GM18526 (cell line): ENCODE data around the gene LACRT.

ENCODE experiments used
- POLR2A ChIP-seq: IDR thresholded peaks from 3 replicates; pipeline ENCODE4 v1.6.1; 2011; ENCODE audit not compliant: insufficient read length; ENCODE audit errors: extremely low read depth

LACRT gene

DNA sequence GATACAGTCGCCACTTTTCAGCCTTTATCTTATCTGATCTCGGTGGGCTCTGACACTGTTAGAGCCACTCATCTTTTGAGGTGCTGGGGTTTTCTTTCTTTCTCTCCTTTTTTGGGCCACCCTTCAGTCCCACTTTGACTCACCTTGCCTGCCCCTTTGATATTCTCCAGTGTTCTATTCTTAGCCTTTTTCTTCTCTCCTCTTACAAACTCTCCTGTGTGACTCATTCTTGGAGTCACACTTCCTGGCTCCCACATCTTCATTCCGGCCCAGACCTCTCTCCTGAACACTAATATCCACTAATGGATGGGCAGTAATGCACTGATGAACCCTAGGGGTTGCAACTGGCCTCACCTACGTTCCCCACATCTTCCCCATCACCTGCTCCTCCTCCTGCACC lies 15.7 kb upstream of the LACRT start:
- TF ChIP-seq POLR2A, result no peak

DNA sequence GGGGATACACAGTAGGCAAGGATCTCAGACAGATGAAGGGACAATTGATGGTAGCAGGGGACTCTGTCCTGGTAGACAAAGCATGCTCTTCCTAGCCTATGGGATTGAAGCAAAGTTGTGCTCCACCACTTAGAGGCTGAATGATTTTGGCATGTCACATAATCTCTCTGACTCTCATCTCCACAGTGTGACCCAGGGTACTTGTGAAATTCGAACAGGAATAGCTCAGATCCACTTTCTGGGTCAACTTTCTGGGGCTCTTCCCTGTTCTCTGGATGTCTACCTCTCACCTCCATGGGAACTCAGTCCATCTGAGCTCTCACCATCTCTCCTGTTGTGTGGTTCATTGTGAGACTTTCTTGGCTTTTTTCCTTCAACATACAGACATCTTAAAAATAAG lies 15.1 kb upstream of the LACRT start:
- TF ChIP-seq POLR2A, result no peak

DNA sequence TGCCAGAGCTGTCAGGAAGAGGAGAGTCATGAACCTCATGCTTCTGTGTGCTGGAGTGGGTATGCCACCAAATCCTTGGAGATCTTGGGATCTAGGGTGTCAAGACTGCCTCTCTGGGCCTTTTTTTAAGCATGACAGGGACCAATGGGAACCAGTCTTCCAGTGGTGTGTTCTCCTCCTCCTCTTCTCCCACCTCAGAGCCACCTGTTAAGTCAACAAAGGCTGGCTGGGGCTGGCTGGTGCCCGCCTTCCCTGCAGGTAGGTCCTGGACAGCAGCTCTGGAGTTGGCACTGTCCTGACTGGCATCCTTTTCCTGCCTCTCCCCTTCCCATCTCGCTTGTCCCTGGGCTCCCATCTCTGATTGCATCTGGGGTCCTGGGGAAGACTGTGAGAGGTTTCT lies 13.6 kb upstream of the LACRT start, which contains the start of gene DCD:
TSS of gene DCD (minus strand) at position 101 of the 400 bp plus-strand sequence. CDS start at position 39, 62 bp downstream.
- TF ChIP-seq POLR2A, result no peak

DNA sequence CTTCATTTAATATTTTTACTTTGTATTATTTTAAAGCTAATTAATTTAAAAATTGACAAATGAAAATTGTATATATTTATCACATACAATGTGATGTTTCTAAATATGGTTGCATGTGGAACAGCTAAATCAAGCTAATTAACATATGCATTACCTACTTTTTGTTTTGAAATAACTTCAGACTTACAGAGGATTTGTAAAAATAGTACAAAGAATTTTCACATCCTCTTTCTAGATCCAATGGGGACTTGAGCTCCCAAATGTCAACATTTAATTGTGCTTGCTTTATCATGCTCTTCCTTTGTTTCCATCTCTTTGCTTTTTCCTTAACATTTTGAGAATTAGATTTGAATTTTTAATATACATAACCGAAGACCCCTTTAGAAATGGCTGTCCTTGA lies 6.9 kb upstream of the LACRT start:
- no peak for TF ChIP-seq POLR2A

DNA sequence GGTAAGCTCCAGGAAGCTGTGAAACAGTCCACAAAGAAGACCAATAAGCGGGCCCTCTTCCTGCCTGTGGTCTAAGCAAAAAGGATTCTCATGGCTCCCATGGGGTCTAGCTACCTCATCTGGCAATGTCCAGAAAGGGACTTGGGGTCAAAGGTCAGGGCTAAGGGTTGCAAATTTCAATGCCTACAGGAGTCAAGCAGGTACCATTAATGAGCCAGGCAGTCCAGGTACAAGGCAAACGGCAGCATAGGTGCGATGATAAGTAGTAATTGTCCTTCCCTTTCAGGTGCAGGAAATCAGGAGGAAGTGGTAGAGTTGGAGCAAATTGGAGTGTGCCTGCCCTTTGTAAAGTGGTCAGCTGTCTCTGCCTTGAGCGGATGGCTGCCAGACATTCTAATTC lies 6.4 kb upstream of the LACRT start:
- no peak for TF ChIP-seq POLR2A

DNA sequence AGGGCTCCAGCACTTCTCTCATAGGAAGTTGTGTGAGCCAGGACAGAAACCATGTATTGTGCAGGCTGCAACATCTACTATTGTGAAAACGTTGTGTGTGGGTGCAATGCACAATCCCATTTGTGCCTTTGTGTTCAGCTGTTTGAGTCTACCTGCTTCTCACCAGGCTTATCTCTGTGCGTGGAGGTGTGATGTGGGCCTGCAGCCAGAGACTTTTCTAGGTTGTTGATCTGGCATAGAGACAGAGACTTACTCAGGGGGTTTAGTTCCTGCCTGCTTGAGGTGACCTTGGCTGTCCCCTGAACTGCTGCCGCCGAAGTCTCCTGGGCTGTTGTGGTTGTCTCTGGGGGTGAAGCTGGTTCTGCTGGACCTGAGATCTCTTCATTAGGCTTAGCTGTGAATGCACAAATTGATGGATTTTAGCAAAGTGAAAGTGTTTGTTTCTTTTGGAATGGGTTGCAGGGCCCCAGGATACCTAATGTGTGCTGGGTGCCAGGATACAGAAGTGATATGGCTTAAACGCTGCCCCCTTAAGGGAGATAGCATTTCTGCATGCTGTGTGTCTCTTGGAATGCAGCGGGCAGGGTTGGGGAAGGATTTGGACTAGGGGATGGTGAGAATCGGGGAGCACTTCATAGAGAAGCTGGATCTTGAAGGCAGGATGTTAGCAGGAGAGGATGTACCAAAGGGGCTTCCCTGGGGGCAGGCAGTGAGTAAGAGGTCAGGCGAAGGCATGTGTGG lies 2.5 kb downstream of the LACRT start:
- TF ChIP-seq POLR2A, result no peak

DNA sequence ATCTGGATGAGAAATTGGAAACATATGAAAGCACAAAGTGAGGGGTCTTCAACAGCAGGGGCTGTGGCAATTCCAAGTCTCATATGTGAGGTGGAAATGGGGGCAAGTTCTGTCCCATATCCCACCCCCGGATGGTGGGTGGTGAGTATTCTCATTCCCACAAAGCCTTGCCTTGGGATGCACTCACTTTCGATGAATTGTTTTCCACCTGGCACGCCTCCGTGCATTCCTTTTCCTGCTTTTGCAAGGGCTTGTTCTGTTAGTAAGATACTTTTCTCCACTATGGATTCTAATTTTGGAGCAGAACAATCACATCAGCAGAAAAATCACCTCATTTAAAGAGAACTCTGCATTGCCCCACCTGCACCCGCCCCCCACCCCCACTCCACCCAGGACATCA lies 3.1 kb downstream of the LACRT start:
- TF ChIP-seq POLR2A, result no peak

DNA sequence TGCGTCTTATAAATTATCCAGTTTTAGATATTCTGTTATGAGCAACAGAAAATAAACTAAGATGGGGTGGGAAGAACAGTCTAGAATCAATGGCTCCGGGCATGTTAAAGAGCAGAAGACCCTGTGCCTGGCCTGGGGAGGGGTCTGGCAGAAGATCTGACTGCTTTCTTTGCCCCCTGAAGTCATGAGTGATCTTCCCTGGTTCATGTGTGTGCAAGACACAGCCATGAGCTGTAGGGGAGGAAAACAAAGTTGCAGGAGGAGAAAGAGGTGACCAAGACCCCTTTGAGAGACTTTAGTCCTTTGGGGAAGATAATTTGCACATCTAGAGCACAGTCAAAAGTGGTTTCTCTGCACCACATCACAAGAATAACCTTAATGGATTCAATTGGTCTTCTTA lies 4.8 kb downstream of the LACRT start:
- no peak for TF ChIP-seq POLR2A

DNA sequence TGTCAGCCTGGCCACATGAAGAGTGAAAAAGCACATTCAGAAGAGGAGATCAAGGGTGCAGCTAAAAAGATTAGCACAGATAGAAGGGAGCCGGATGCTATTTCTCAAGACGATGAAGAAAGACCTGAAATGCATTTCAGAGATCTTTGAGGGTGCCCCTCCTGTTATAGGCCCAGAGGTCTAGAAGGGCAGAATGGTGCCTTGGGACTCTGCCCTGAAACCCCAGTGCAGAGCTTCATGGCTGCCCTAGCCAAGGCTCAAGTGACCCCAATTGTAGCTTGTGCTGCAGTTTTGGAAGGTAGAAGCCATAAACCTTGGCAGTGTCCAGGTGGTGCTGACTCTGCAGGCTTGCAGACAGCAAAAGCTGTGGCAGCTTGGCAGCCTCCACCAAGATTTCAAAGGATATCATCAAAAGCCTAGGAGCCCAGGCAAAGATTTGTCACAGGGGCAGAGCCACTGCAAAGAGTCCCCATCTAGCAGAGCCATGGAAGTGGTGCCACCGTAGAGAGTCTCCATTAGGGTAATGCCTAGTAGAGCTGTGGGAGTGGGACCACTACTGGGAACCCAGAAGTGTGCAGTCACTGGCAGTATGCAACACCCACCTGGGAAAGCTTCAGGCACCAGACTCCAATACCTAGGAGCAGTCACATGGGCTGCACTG lies 6.4 kb downstream of the LACRT start:
- no peak for TF ChIP-seq POLR2A

DNA sequence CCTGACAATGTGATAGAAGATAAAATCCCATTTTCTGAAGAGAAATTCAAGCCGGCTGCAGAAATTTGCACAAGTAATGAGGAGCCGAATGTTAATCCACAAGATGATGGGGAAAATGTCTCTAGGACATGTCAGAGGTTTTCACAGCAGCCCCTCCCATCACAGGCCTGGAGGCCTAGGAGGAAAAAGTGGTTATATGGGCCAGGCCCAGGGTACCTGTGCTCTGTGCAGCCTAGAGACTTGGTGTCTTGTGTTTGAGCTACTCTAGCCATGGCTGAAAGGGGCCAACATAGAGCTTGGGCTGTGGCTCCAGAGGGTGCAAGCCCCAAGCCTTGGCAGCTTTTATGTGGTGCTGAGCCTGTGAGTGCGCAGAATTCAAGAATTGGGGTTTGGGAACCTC lies 7.4 kb downstream of the LACRT start:
- TF ChIP-seq POLR2A, result no peak

DNA sequence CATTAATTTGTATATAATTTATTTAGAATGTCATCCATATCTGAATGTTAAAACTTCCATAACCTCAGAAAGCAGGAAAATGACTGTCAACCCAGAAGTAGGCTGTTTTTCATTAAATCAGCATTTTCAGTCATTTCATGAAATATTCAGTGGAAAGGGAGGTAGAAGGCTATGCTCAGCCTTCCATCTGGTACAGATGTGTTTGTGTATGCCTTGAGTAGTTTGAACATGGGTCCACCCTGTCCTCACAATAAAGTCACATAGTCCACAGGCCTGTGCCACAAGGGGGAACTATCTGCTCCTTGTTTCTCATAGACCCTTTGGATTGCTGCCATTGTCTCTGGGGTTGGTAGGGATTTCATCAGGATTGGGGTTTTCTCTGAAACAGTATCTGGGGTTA lies 9.1 kb downstream of the LACRT start:
- no peak for TF ChIP-seq POLR2A

DNA sequence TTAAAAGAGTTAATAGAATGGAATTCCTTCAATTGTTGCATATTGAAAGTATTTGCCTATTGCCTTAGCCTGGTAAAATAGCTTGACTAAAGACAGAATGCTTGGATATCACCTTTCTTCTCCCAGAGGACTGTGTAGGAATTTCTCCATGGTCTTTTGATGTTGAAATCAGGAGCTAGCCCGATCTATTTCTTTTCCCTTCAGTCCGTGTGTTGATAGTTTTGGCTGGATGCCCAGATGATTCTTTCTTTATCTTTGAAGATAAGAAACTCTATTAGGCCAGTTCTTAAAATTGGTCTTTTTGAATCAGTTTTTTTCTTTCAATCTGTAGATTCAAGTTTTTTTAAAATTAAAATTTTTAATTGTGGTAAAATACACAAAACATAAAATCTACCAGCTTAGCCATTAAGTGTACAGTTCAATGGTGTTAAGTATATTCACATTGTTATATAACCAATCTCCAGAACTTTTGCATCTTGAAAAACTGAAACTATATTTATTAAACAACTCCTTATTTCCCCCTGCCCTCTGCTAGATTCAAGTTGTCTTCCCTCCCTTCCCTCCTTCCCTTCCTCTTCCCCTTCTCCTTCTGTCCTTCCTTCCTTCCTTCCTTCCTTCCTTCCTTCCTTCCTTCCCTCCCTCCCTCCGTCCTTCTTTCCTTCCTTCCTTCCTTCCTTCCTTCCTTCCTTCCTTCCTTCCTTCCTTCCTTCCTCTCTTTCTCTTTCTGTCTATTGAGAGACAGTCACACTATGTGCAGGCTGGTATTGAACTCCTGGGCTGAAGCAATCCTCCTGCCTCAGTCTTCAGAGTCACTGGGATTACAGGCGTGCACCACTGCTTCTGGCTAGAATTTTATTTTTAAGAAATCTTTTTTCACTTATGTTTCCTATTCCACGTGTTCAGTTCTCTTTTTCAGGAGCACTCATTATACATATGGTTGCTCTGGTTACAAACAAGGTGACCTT lies 10.1 kb downstream of the LACRT start:
- no peak for TF ChIP-seq POLR2A

DNA sequence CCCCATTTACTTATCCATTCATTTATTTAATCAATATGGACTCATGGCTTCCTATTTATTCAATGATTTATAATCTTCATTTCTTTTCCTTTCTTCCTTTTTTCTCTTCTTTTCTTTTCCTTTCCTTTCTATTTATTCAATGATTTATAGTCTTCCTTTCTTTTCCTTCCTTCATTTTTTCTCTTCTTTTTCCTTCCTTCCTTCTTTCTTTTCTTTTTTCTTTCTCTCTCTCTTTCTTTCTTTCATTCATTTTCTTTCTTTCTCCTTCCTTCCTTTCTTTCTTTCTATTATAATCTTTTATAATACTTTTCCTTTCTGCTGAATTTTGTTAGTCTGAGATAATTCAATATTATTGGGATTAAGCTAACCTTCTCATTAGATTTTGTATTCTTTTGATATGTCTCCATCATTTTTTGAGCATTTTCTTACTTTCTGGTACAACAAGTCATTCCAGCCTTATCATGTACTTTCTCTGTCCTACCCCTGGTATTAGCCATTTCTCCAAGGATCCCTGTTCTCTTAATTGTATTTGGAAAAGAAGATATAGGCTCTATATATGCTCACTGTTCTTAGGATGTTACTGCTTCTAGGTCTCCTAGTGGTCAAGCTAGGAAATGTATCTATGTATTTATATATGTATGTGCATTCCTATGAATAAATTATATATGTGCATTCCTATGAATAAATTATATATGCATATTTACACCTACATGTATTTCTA lies 12.1 kb downstream of the LACRT start:
- no peak for TF ChIP-seq POLR2A

DNA sequence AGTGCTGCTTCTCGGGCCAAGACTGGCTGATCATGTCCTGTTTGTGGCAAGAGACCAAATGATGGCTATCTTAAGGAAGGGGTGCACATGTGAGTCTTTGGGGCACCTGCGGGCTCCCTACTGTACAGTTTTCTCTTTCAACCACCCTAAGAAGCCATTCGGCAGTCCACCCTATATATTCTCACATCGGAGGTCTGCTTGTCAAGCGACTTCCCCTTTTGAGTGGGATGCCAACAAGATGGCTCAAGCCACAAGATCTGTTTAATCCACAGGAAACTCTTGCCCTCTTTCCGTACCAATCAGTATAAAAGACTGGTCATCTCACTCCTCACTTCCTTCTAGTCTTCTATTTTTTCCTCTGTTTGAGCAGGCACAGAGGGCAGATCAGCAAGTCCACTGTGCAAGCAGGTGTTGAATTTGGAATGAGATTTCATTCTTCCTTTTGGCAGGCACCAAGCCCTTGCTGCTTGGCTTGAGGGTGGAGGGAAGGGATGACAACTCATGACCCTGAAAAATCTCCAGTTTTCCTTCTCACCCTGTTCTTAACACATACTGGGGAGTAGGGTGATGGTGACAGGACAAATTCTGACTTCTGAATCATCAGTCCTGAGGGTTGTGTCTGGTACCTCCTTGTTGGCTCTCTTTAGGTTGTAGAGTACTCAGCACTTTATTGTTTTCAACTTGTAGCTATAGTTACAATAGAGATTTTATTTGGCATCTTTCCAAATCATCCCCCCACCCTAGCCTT lies 17.6 kb downstream of the LACRT start:
- no peak for TF ChIP-seq POLR2A
